Mucosa of descending colon (tissue), 3 donors: ENCODE results near the gene PRKACA. TPM values are rescaled to one million over a fixed set of nuclear protein-coding genes. Genes with fewer than 3 reads are reported as not detected.

ENCODE experiments used
- ATAC-seq: fragments of 200-7000 bp; cut with Tn5 transposase; one replicate; pipeline ENCODE4 v1.9.1; 2020; ENCODE audit warnings: mild to moderate bottlenecking, moderate library complexity
- DNase-seq, 3 donors: peaks; one replicate each; pipeline ENCODE4 v3.0.0-alpha.2; 2020
- H3K36me3 ChIP-seq: fragments of 200-600 bp; one replicate; pipeline ENCODE4 v1.8.0; 2021; ENCODE audit warnings: low read depth, mild to moderate bottlenecking
- H3K4me1 ChIP-seq: fragments of 200-600 bp; one replicate; pipeline ENCODE4 v1.8.0; 2021; ENCODE audit warnings: low read depth, mild to moderate bottlenecking
- H3K4me3 ChIP-seq: fragments of 200-600 bp; one replicate; pipeline ENCODE4 v1.8.0; 2021; ENCODE audit warnings: mild to moderate bottlenecking
- H3K9me3 ChIP-seq: fragments of 200-600 bp; one replicate; pipeline ENCODE4 v1.8.0; 2021; ENCODE audit warnings: mild to moderate bottlenecking
- CTCF ChIP-seq: fragments of 200-600 bp; IDR thresholded peaks from one replicate; pipeline ENCODE4 v1.8.0; 2022; ENCODE audit warnings: antibody characterized with exemption, mild to moderate bottlenecking
- intact Hi-C, 2 donors: fragments of 100-400 bp; cut with DNase I in 1 of 2; cut with micrococcal nuclease in 1 of 2; formaldehyde crosslinking; loops; one replicate each; pipeline versions ENCODE4 v1.11.0 to v1.11.1; 2022; cut with DNase I, micrococcal nuclease
- total RNA-seq, 3 donors: library from RNA; stranded (reverse); fragmentation: NEBNext Ultra II Directional in 2 of 3; extraction: Animal tissue kit (Norgen Biotek cat#: 25700) in 2 of 3; gene quantifications; one replicate each; pipeline versions ENCODE4 v1.2.1 to v1.2.4, GENCODE V29; 2021 to 2023
- donor health status: DM: no; HTN: no; CAD: no; lungs with moderate emphysema.
- donor health status: DM: no; HTN: no; CAD: no.
- donor health status: DM: no; HTN: yes; CAD: no.

PRKACA gene
- total RNA-seq, 3 donors from 2014 or later = 75.4 to 100 (median 89.1) TPM

- TF ChIP-seq CTCF = peak; percentile 93
- ATAC-seq = peak; percentile 92
These were observed 19.1 kb upstream of the PRKACA start, which contains the start of gene ASF1B for GRCh38 chr19:14136509-14137281. Gene ASF1B (minus strand): TSS chr19:14136589. CDS start chr19:14136456, 133 bp downstream.

GRCh38 chr19:14135985-14136508 is 18.5 kb upstream of the PRKACA start:
- DNase-seq (no peak), ATAC-seq (no peak)
- TF ChIP-seq CTCF = no peak
- Histone ChIP-seq H3K36me3 (no peaks in the 10 kb centered on the region), H3K4me1 (peaks cover 16% of the 10 kb centered on the region), H3K4me3 (peak overlapping the region; percentile 40), H3K9me3 (no peaks in the 10 kb centered on the region)
- intact Hi-C loops = no loop called here

More at GRCh38 chr19:14136509-14137281, 19.1 kb upstream of the PRKACA start, which contains the start of gene ASF1B:
- Histone ChIP-seq H3K9me3 (no peaks in the 10 kb centered on the region), H3K4me1 (peaks cover 16% of the 10 kb centered on the region), H3K4me3 (peak within 1 kb of the TSS; percentile 40), H3K36me3 (no peaks in the 10 kb centered on the region)
- peak; percentile 97 to 99 (median 99) for DNase-seq
- intact Hi-C loops = no loop called here

DNA sequence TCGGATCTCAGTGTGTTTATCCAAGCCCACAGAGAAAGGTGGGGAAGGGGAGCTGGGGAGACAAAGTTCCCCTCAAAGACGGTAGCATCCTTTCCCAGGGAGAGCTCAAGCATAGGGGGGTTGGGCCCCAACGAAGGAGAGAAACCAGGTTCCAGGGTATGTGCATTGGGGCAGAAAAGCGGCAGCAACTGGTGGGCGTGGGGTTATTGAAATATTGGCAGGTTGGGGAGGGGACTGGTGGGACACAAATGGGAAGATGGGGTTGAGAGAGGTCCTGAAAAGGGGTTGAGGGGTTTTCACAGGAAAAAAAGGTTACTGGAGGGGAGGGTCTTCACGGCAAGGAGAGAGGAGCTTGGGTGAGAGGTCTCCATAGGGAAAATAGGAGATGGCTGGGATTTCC is 17.8 kb upstream of the PRKACA start:
- no peak overlapping the region for H3K4me3 ChIP-seq
- peaks cover 16% of the 10 kb centered on the region for H3K4me1 ChIP-seq
- no peak for ATAC-seq
- no peaks in the 10 kb centered on the region for H3K36me3 ChIP-seq
- DNase-seq = no peak
- intact Hi-C loops = no loop called here
- TF ChIP-seq CTCF = no peak
- no peaks in the 10 kb centered on the region for H3K9me3 ChIP-seq

GRCh38 chr19:14127929-14128509 is 10.5 kb upstream of the PRKACA start:
- intact Hi-C loops = no loop called here
- no peak for TF ChIP-seq CTCF
- DNase-seq = no peak
- no peaks in the 10 kb centered on the region for H3K9me3 ChIP-seq
- ATAC-seq = peak; percentile 32
- no peaks in the 10 kb centered on the region for H3K36me3 ChIP-seq
- H3K4me3 ChIP-seq = no peak overlapping the region
- H3K4me1 ChIP-seq = no peaks in the 10 kb centered on the region

DNA sequence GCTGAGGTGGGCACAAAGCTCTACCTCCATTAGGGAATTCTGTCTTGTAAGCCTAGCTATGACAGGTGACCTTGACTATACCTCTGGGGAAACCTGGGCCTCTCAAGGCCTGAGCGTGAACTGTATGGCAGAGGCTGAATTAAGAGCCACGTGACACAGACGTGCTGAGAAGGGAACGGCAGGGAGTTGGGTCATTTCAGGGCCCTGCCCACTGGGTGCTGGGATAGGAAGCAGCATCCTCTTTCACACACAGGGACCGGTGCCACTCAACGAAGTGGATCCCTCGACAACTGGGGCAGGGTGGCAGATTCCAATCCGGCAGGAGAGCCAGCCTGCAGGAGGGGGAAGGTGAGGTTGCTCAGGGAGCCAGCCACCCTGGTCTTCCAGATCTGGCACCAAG is 9.6 kb upstream of the PRKACA start:
- no peaks in the 10 kb centered on the region for H3K9me3 ChIP-seq
- H3K4me1 ChIP-seq = no peaks in the 10 kb centered on the region
- H3K4me3 ChIP-seq = no peak overlapping the region
- intact Hi-C loops = no loop called here
- ATAC-seq = peak; percentile 43
- no peak for DNase-seq
- no peak for TF ChIP-seq CTCF
- no peaks in the 10 kb centered on the region for H3K36me3 ChIP-seq
